ENCODE measurements around the gene TANGO2. TPM values are rescaled to one million over a fixed set of nuclear protein-coding genes. Genes with fewer than 3 reads are reported as not detected.

Gene TANGO2
- total and polyA plus RNA-seq, 9 of the 15 experiments (the other 6 are each of a cell fraction or from before 2014, with no cell fraction given): 15.5 to 94.9 (median 70.1) TPM

GRCh38 chr22:20022978-20023613 lies 2.2 kb downstream of the TANGO2 start (continued):
- TF ChIP-seq RREB1 (CRISPR knock-in tag; IDR thresholded peaks at IDR 0.05) (0 out of 2 replicates have a peak, but pooled peaks have one; percentile 19), CCNT2 (IDR thresholded peaks at IDR 0.05; ENCODE audit: borderline replicate concordance, extremely low read depth, insufficient read length, low read depth, low read length) (no peak), GABPA (tag; conservative IDR thresholded peaks at IDR 0.05; ENCODE audit: low read depth) (no peak), ELF4 (CRISPR knock-in tag; IDR thresholded peaks at IDR 0.05) (0 out of 2 replicates have a peak, but pooled peaks have one; percentile 78), TAF15 (IDR thresholded peaks at IDR 0.05; ENCODE audit: low read depth, low read length) (no peak), ARID3B (CRISPR knock-in tag; IDR thresholded peaks at IDR 0.05; ENCODE audit: borderline replicate concordance) (0 out of 2 replicates have a peak, but pooled peaks have one; percentile 59), YBX1 (IDR thresholded peaks at IDR 0.05) (no peak), NR1H2 (CRISPR knock-in tag; IDR thresholded peaks at IDR 0.05) (no peak), SUPT5H (IDR thresholded peaks at IDR 0.05) (no peak), THRAP3 (IDR thresholded peaks at IDR 0.05; ENCODE audit: borderline replicate concordance) (no peak), ETV1 (tag; conservative IDR thresholded peaks at IDR 0.05; ENCODE audit: low read depth) (no peak)
- TF ChIP-seq, protein P1, sequence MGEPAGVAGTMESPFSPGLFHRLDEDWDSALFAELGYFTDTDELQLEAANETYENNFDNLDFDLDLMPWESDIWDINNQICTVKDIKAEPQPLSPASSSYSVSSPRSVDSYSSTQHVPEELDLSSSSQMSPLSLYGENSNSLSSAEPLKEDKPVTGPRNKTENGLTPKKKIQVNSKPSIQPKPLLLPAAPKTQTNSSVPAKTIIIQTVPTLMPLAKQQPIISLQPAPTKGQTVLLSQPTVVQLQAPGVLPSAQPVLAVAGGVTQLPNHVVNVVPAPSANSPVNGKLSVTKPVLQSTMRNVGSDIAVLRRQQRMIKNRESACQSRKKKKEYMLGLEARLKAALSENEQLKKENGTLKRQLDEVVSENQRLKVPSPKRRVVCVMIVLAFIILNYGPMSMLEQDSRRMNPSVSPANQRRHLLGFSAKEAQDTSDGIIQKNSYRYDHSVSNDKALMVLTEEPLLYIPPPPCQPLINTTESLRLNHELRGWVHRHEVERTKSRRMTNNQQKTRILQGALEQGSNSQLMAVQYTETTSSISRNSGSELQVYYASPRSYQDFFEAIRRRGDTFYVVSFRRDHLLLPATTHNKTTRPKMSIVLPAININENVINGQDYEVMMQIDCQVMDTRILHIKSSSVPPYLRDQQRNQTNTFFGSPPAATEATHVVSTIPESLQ (CRISPR knock-in tag; IDR thresholded peaks at IDR 0.05): no peak

All from K562 (cell line).